Measurements from ENCODE around the gene KIF23. TPM values are rescaled to one million over a fixed set of nuclear protein-coding genes. Genes with fewer than 3 reads are reported as not detected.
"Not testable (repeated sequence)": the region's sequence is repeated elsewhere in the genome, so short reads cannot be mapped to it uniquely, and the experiment has no call there.

KIF23 gene
- total RNA-seq, 2 donors from 2014 or later, result 53.4 to 82.6 TPM

GRCh38 chr15:69380100-69380725, 33.9 kb upstream of the KIF23 start:
- peaks cover 20% of the 10 kb centered on the region for H3K36me3 Mint-ChIP-seq (ENCODE audit: low read depth)
- H3K27me3 Mint-ChIP-seq (ENCODE audit: insufficient read depth), result peaks cover 2% of the 10 kb centered on the region
- Histone ChIP-seq H3K27ac (ENCODE audit: low read depth, low read length) (no peak overlapping the region), H3K36me3 (ENCODE audit: control insufficient read depth, insufficient read depth, low read length) (peaks cover 20% of the 10 kb centered on the region), H3K27me3 (ENCODE audit: control insufficient read depth, insufficient read depth, low read length, poor library complexity, severe bottlenecking) (no peaks in the 10 kb centered on the region), H3K9me3 (ENCODE audit: control insufficient read depth, low read length) (no peaks in the 10 kb centered on the region), H3K9ac (ENCODE audit: extremely low read depth, low read length, poor library complexity, severe bottlenecking) (no peak overlapping the region), H3K4me1 (ENCODE audit: control insufficient read depth, insufficient read depth, low read length) (no peaks in the 10 kb centered on the region), H3K4me3 (ENCODE audit: low read length) (no peak overlapping the region)
- TF ChIP-seq CTCF (conservative IDR thresholded peaks at IDR 0.05), result peak; percentile 68
- no peaks in the 10 kb centered on the region for H3K9me3 Mint-ChIP-seq
- H3K4me3 Mint-ChIP-seq, result no peak overlapping the region
- WGBS, 2 experiments (ENCODE audit: insufficient coverage in 1 of 2, insufficient read length in 1 of 2), result 81 to 88% methylated on average over 9 of the region's 9 CpGs
- peaks cover 18% of the 10 kb centered on the region for H3K4me1 Mint-ChIP-seq
- peak; percentile 80 for DNase-seq
- H3K27ac Mint-ChIP-seq, result no peak overlapping the region

- H3K27ac Mint-ChIP-seq, result no peak overlapping the region
- 97 to 98% methylated on average over 7 to 10 of the region's 10 CpGs for WGBS, 2 experiments (ENCODE audit: insufficient coverage in 1 of 2, insufficient read length in 1 of 2)
Measured at GRCh38 chr15:69380726-69381105, 33.4 kb upstream of the KIF23 start.

GRCh38 chr15:69382176-69382575, 32.0 kb upstream of the KIF23 start:
- not testable (repeated sequence) for H3K9me3 Mint-ChIP-seq; H3K27ac Mint-ChIP-seq; H3K27me3 Mint-ChIP-seq (ENCODE audit: insufficient read depth); H3K9ac ChIP-seq (ENCODE audit: extremely low read depth, low read length, poor library complexity, severe bottlenecking); DNase-seq; H3K4me1 ChIP-seq (ENCODE audit: control insufficient read depth, insufficient read depth, low read length); H3K4me3 Mint-ChIP-seq; H3K27me3 ChIP-seq (ENCODE audit: control insufficient read depth, insufficient read depth, low read length, poor library complexity, severe bottlenecking); H3K4me3 ChIP-seq (ENCODE audit: low read length); H3K27ac ChIP-seq (ENCODE audit: low read depth, low read length); H3K9me3 ChIP-seq (ENCODE audit: control insufficient read depth, low read length)
- Mint-ChIP-seq H3K36me3 (ENCODE audit: low read depth) (peaks cover 20% of the 10 kb centered on the region), H3K4me1 (peaks cover 14% of the 10 kb centered on the region)
- 93 to 97% methylated on average over 5 to 10 of the region's 10 CpGs for WGBS, 2 experiments (ENCODE audit: insufficient coverage in 1 of 2, insufficient read length in 1 of 2)
- H3K36me3 ChIP-seq (ENCODE audit: control insufficient read depth, insufficient read depth, low read length), result peaks cover 30% of the 10 kb centered on the region

More at GRCh38 chr15:69380726-69381105, 33.4 kb upstream of the KIF23 start:
- H3K27me3 ChIP-seq (ENCODE audit: control insufficient read depth, insufficient read depth, low read length, poor library complexity, severe bottlenecking), result no peaks in the 10 kb centered on the region
- no peak overlapping the region for H3K4me3 Mint-ChIP-seq
- no peak for TF ChIP-seq CTCF (conservative IDR thresholded peaks at IDR 0.05)
- no peaks in the 10 kb centered on the region for H3K4me1 ChIP-seq (ENCODE audit: control insufficient read depth, insufficient read depth, low read length)
- no peak overlapping the region for H3K9ac ChIP-seq (ENCODE audit: extremely low read depth, low read length, poor library complexity, severe bottlenecking)
- peaks cover 20% of the 10 kb centered on the region for H3K36me3 Mint-ChIP-seq (ENCODE audit: low read depth)
- H3K27me3 Mint-ChIP-seq (ENCODE audit: insufficient read depth), result peaks cover 2% of the 10 kb centered on the region
- peaks cover 24% of the 10 kb centered on the region for H3K36me3 ChIP-seq (ENCODE audit: control insufficient read depth, insufficient read depth, low read length)
- no peak for DNase-seq
- H3K4me1 Mint-ChIP-seq, result peaks cover 16% of the 10 kb centered on the region
- no peaks in the 10 kb centered on the region for H3K9me3 ChIP-seq (ENCODE audit: control insufficient read depth, low read length)
- no peaks in the 10 kb centered on the region for H3K9me3 Mint-ChIP-seq
- no peak overlapping the region for H3K27ac ChIP-seq (ENCODE audit: low read depth, low read length)
- no peak overlapping the region for H3K4me3 ChIP-seq (ENCODE audit: low read length)

- H3K27me3 ChIP-seq (ENCODE audit: control insufficient read depth, insufficient read depth, low read length, poor library complexity, severe bottlenecking); H3K4me3 ChIP-seq (ENCODE audit: low read length); H3K9me3 Mint-ChIP-seq; H3K27ac ChIP-seq (ENCODE audit: low read depth, low read length); H3K4me1 ChIP-seq (ENCODE audit: control insufficient read depth, insufficient read depth, low read length); DNase-seq; H3K4me3 Mint-ChIP-seq; H3K4me1 Mint-ChIP-seq; H3K9ac ChIP-seq (ENCODE audit: extremely low read depth, low read length, poor library complexity, severe bottlenecking); H3K27me3 Mint-ChIP-seq (ENCODE audit: insufficient read depth); H3K27ac Mint-ChIP-seq; H3K9me3 ChIP-seq (ENCODE audit: control insufficient read depth, low read length): not testable (repeated sequence)
- H3K36me3 ChIP-seq (ENCODE audit: control insufficient read depth, insufficient read depth, low read length), result peaks cover 34% of the 10 kb centered on the region
- peaks cover 24% of the 10 kb centered on the region for H3K36me3 Mint-ChIP-seq (ENCODE audit: low read depth)
- WGBS, 2 experiments (ENCODE audit: insufficient coverage in 1 of 2, insufficient read length in 1 of 2), result 90% methylated on average over 6 of the region's 18 CpGs; no CpG with 5 or more reads in 1 of the 2 experiments
Measured at GRCh38 chr15:69384066-69384465, 30.1 kb upstream of the KIF23 start.

Measured in endodermal cell (in vitro differentiated cells).